Stimulated activated CD4-positive, alpha-beta T cell treated with anti-CD3 and anti-CD28 coated beads, Interleukin-1b, Interleukin-23, amount 100 ng/mL, for 4 hours (primary cell): ENCODE data around the gene OXER1.

Source experiments
- DNase-seq, 2 donors: peaks; one replicate each; pipeline ENCODE4 v3.0.0-alpha.2; 2020; ENCODE audit warnings: low read depth in 2 of 2

Gene OXER1

DNA sequence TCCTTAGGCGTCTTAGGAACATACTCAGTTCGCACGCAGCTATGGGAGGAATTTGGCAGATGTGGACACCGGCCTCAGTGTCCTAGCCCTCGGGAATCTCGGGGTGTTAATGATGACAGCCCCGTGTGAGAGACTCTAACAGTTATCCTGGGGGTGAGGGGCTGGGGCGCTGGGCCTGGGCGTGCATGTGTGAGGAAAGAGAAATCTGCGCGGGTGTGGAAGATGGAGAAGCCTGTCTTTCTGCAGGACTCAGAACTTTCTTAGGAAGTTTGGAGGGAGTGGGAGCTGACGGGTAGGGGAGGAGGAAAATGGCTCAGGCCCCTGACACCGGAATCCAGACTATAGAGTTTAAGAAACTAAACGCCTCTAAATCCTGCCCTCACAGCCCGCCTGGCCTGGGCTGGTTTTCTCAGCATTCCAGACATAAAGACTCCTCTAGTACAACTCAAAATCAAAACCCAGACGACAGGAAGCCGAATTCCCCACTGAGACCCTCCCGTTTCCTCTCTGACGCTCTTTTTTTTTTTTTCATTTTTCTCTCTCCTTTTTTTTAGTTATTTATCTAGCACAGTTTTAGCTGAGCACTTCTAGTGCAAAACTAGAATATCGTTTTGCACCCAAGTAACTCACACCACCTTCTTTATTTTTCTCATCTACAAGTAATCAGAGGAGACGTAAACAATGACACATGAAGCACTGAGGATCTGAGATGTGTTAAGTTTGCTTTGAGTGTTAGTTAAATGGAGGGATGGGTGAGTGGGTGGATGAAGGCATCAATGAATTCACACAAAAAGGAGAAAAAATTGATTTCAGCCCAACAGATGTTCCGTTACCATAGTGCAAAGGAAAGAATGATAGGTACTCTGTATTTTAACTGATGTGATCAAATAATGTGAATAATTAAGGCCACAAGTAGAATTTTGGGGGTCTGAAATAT is 29.7 kb upstream of the OXER1 start:
- DNase-seq, result no peak

DNA sequence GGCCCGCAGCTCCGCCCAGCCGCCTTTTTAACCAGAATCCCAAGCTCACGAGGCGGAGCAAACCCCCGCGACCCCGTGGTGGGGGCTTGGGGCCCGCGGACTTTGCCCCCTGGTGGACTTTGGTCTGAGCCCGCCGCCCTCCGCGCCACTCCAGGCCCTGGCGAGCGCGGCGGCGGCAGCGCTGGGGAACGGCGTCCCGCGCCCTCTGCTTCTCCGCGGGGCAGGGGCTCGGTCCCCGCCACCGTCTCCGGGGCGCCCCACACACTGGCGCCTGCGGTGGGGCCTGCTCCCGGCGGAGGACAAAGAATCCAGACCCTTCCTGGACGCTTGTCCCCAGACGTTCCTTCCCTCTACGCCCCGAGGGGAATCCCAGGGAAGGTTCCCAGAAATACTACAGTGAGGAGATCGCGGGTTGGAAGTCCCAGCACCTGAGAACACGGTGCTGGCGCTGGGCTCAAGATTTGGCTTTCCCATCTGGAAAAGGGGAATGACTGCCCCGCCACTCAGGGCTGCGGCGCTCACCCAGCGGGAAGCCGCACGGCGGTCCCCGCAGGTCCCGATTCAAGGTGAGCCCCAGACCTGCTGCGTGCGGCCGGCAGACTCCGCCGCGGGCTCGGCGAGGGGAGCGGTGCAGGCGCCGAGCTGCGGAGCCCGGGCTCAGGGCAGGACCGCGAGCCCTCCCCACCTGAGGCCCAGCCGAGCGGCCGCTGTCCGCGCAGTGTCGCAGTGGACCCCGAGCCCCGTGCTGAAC is 28.8 kb upstream of the OXER1 start, which contains the start of gene HAAO:
HAAO (minus strand) TSS at position 1 of the 751 bp plus-strand sequence. CDS start 47 bp downstream, outside the sequence.
- DNase-seq, result no peak

DNA sequence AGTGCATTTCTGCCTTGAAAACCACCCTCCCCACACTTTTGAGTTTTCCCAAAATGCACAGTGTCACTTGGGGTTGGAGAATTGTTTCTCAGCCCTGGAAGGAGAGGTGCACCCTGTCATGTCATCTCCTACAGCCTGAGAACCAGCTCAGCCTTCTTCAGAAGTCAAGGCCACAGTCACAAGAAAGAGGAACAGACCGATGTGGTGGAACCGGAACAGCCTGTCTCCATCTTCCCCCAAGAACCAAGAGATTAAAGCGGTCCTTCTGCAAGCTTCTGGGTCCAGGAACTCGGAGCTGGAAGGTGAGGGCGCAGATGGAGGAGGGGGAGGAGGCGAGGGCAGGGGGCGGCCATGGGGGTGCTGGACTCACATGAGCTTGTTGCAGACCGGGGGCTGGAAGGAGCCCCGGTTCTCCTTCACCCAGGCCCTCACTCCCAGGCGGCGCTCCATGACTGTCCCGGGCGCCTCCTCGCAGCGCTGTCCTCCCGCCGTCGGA is 28.2 kb upstream of the OXER1 start:
- no peak for DNase-seq

DNA sequence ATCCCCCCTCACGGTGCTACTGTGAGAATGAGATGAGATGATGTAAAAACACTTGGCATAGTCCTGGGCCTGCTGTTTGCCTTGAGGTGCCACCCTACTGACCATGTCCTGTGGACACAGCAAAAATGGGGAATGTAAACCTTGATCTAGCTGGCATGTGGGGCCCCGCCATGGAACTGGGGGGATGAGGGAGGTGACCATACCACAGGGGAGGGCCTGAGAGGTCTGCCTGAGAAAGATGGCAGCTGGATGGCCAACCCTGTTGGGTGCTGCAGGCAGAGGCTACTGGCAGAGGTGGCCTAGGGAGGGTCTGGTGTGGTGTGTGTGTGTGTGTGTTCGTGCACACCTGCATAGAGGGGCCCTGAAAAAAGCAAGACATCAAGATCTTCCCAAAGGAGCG is 27.7 kb upstream of the OXER1 start:
- no peak for DNase-seq

DNA sequence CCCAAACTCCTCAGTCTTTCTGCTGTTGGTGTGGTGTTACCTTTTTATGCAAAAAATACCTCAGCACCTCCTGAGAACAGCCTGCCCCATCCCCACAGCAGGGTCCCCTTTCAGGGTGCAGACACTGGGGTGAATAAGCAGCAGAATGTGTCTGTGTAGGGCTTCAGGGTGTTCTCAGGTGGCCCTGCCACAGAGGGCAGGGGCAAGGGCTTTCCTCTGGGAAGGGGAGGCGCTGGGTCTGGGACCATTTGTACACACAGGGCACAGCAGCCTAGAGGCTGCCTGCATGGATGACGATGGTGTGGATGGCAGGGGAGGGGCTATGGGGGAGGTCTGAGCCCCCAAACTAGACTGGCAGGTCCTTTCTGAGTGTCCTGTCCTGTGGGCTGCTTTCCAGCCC is 25.8 kb upstream of the OXER1 start:
- no peak for DNase-seq

DNA sequence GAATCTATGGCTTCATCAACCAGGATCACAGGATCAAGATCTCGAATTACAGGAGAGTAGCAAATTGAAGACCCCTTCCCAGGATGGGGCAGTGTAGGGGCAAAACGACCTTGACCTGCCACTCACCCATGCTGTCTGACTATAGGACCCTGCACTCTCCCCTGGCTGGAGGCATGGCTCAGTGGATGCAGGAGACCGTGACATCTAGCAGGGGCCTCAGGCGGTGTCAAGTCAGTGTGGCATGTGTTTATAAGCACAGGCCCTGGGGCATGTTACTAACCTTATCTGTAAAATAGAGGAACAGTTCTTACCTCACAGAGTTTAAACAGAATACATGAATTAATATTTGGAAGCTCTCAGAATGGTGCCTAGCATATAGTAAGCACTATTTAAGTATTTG is 24.9 kb upstream of the OXER1 start:
- DNase-seq, result no peak

DNA sequence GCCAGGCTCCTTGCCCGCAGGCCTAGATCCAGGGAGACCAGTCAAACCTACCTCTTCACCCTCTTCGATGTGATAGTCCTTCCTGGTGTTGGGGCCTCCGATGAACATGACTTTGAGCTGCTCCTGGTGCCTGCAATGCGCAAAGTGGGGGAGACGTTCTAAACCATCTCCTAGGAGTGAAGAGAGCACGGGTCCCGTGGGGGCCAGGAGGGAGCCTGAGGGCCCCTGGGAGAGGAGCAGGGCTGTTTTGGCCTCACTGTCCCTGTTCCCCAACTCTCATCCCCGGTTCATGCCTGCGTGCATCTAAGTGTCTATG is 24.5 kb upstream of the OXER1 start:
- DNase-seq, result no peak

DNA sequence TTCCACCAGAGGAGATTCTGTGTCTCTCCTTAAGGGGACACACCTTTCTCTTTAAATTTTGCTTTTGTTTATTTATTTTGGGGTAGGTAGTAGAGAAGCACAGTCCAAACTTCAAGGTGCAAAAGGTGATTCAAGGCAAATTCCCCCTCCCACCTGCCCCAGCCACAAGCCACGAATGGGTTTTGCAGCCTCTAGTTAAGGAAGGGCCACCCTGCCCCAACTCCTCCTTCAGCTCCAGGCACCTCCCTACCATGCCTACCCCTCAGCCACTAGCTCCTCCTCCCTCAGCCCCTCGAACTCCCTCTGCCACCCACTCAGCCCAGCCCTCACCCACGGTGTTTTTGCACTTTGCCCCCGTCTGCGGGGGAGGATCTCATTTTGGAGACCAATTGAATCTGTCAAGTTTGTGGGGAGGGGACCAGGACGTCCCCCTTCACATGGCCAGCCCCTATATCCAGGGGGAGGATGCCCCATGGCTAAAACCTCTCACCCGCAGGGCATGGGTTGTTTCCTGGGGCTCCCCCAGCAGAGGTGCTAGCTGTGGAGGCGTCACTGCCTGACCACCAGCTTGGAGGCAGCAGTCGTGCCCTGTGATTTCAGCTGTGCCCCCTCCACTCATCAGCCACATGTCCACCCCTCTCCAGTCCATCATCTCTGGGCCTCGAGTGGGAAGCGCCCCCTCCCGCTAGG is 24.0 kb upstream of the OXER1 start:
- no peak for DNase-seq

DNA sequence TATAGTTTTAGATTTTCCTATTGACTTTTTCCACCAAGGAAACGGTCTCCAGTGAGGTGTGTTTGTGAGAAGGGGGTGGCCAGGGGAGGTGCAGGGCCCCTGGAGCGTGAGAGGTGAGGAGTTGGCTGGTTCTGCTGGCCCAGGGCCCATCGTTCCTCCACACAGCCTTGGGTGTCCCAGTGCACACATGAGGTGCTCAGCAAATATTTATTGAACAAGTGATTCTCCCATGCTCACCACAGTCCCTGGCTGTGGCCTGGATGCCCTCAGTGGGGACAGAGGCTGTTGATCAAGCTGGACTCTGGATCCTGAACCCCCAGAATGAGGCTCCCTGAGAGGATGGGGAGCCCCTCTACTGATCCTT is 23.5 kb upstream of the OXER1 start:
- DNase-seq, result no peak

DNA sequence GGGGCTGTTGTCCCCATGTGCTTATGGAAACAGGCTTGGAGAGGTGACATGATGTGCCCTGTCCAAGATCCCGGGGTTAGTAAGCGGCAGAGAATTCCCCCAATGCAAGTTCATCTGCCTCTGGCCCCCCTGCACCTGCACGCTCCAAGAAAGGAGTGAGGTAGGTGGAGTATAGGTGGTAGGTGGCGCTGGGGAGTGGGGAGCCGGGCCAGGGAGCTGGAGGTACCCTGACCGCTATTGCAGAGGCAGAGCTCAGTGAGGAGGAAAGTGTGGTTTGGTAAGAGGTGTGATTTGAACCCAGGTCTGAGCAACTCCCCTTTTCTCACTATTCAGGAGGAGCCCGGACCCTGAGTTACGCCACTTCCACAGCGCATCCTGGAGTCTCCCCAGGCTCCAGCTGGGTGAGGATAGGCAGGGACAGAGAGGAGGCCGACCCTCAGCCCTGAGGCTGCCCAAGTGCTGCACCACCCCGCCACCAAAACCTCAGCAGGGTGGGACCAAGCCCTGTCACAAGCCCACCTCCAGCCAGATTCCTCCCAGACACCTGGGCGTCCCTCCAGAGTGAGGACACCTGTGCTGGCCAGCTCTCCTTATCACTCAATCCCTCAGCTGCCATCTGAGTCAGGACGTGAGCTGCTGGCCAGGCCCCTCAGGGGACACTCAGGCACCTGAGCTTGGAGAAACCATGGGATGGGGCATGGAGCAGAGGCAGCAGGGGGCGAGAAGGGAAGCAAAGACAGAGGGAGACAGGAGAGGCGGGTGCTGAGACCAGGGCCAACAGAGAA is 22.8 kb upstream of the OXER1 start:
- no peak for DNase-seq

DNA sequence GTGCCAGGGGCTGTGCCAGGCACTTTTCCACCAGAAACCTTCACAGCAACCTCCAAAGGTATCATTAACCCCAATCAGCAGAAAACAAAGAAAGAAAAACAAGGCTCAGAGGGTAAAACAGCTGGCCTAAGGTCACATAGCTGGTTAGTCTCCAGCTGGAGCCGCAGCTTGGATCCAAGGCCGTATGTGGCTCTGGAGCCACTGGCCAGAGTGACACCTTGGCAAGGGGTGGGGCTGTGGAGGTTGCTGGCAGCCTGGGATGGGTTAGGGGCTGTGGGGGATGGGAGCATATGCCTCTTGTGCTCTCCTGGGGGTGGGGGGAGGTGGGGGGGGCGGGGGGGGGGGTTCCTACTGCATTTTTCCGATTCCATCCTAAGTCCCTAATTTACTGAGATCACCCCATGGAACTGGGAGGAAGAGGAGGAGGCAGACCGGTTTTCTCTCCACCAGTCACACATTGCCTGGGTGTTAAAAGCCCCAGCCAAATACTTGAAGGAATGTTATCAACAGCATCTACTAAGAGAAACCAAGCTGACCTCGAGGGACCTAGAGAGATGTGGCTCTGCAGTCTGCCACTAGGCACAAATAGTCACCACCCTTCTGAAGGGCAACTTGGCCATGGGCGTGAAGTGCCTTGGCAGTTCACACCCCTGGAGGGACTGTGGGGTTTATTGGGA is 20.4 kb upstream of the OXER1 start:
- no peak for DNase-seq

DNA sequence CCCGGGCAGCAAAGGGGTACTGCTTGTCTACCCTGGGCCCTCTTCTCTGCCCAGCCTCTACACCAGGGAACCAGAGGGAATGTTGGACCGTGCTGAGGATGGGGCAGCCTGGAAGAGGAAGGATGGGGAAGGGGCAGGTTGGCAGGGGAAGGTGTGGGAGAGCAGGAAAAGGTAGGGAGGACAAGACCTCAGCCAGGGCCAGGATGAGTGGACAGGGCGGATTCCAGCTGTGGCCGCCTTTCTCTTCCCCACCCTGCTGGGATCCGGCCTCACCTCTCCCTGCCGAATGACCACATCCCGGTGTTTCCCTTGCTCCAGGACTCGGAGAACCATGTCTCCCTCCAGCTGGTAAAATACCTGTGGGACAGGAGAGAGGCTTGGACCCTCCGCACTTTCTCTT is 19.6 kb upstream of the OXER1 start:
- no peak for DNase-seq

DNA sequence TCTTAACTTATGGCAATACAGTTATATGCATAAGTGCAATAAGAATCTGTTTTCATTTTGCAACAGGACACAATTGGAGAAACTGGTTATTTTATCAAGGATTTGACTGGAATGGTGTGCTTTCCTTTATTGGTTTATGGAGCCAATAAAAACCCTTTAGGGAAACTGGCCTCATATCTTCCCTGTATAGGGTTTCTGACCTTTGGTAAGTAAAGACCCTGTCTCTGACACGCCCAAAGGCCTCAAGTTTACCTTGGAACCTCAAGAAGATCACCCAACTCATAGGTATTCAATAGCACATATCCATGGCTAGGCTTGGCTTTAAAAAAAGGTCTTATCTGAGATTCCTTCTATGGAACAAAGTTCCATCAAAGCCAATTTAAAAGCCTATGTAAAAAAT is 17.2 kb upstream of the OXER1 start:
- no peak for DNase-seq

DNA sequence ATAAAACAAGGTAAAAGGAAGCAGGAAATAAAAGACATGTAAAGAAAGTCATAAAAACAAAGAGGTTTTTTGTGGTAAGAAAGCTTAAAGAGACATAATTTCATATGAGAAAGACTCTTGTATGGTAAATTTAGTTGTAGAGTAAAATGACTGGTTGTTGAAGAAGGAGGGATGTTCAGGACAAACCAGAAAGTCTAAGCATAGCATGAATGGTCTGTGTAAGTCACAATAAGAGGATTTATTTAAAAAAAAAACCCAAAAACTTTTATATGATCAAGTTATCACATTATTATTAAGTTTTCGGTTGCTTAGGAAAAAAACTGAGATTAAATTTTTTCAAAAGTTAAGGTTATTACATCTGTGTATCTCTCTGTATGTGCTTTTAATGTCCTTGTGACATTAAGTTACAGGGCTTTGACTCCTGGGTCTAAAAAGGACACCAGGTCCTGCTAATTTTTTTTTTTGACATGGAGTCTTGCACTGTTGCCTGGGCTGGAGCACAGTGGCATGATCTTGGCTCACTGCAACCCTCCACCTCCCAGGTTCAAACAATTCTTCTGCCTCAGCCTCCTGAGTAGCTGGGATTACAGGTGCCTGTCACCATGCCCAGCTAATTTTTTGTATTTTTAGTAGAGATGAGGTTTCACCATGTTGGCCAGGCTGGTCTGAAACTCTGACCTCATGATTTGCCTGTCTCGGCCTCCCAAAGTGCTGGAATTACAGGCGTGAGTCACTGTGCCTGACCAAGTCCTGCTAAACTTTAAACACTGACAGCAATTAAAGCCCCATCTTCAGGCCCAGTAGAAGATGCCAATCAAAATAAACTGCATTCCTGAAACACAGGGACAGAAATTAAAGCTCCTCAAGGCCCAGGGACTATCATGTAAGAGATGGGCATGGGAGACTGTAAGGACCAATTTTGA is 14.2 kb upstream of the OXER1 start:
- DNase-seq, result no peak

DNA sequence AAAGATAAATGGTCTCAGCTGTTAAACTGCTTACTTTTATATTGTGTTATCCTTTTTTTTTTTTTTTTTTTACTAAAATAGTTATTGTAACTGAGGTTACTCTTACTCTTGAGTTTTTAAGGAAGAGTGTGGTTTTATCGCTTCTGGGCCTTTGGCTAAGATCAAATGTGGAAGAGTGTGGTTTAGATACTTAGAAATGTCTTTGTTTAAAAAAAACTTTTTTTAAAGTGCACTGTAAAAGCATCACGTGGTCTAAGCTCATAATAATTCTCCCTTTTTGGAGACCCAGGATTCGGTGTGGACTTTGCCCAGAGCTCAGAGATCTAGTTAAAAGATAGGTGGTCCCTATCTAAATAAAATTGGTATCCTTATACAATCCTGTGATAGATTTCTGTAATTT is 11.9 kb upstream of the OXER1 start:
- no peak for DNase-seq

DNA sequence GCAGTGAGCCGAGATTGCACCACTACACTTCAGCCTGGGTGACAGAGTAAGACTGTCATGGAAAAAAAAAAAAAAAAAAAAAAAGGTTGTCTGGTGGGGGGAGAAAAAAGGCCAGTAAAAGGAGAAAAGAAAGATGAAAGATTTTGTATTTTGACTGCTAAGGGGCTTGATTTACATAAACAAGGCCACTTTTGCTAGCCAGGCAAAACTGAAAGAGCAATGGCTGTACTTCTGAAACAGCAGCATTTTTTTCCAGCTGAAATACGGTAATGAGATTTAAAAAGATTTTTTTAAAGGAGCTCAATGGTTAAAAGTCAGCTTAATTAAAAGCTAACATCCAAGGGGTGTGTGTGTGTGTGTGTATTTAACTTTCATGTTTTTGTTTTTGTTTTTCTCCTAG is 11.3 kb upstream of the OXER1 start:
- DNase-seq, result no peak

DNA sequence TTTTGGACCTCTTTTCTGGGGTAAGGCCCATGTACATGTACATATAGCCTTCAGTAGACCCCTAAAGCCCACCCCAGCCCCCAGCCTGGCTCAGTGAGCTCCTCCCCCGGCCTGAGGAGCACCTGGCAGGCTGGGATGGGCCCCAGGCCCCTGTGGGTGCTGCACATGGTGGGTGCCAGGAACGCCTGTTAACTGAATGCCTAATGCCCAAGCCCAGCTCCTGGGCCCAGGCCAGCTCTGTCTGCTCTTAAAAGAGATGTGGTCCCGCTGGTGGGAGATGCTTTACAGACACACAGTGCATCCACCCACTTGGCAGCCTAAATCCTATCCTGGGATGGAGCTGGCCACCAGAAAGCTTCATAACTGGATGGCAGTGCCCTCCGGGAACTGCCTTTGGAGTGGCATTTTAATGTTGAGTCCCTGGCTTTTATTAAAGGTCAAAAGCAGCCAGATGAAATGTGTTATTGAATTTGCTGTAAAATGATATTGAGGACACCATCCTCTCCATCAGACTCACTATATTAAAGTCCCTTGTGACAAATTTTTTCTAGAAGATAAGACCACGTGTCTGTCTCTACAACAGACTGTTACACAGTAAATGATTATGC is 7.7 kb upstream of the OXER1 start:
- DNase-seq, result no peak

DNA sequence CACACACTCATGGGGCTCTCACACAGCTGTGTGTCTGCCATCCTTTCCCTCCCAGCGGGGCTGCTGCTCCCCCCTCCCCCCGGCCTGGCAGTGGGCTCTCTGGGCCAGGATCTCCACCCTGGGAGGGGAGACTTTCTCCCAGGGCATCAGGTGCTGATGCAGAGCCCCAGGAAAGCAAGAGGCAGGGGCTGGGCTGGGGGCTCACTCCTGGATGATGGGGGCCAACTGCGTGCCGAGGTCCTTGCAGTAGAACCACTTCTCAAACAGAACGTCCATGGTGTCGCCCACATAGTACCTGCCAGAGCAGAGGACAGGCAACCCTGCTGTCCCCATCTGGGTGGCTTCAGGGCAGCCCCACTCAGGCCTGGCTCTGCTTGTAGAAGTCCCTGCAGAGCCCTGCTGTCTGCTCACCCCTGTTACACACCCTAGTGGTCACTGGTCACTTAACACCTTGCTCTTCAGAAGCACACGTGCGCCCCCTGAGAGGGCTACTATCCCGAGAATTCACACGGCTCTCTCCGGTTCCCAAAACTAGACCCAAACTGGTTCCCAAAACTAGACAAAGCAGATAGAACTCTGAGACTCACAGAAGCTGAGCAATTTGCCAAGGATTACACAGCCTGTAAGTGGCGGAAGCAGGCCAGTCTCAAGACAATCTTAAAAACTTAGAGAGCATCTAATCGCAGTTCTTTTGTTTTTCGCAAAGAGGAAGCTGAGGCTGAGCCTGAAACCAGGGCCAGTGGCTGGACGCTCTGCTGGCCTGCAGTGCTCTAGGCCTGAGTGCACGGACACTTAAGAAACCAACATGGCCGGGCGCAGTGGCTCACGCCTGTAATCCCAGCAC is 6.6 kb upstream of the OXER1 start:
- DNase-seq, result no peak
